ENCODE data around the gene TAS1R3.

TAS1R3 gene

GRCh38 chr1:1352786-1353388, 21.8 kb downstream of the TAS1R3 start:
- no peak for DNase-seq (ENCODE audit: low read depth in 3 of 3, low spot score in 1 of 3)

GRCh38 chr1:1353389-1354151, 22.5 kb downstream of the TAS1R3 start:
- DNase-seq (ENCODE audit: low read depth in 3 of 3, low spot score in 1 of 3), result no peak

DNA sequence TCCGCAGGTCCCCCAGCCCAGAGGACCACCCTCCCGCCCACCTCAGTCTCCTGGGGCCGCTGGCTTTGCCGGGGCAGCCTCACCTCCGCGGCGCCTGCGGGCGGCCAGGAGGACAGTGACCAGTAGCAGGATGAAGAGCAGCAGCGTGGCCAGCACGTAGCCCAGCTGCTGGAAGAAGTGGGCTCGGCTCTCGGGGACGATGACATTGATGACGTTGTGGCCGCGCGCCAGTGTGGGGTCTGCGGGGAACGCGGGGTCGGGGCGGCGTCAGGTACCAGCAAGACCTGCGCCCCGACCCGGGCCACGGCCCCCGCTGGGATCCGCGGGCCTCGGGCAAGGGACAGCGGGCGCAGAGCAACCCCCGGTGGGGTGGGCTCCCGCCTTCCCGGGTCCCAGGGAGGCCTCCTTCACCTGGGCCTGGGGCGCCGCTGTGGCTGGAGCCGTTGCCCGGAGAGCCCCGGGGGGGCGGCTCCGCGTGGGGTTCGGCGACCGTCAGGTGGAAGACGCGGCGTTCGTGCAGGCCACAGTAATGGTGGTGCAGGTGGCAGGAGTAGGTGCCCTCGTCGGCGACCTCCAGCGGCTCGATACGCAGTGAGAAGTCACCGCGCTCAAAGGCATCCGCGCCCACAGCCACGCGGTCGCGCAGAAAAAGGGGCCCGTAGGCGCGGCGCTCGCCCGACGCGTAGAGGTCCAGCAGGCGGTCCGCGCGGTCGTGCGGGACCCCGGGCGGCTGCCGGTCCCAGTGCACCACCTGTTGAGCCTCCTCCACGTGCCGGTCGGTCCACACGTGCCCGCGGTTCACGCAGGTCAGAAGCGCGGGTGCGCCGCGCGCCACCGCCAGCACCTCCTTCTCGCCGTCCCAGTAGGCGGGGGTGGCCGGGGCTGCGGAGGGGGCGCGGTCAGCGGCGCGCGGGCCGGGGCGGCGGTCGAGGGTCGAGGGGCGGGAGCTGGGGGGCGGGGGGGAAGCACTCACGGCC, 23.5 kb downstream of the TAS1R3 start:
- DNase-seq (ENCODE audit: low read depth in 3 of 3, low spot score in 1 of 3), result no peak

DNA sequence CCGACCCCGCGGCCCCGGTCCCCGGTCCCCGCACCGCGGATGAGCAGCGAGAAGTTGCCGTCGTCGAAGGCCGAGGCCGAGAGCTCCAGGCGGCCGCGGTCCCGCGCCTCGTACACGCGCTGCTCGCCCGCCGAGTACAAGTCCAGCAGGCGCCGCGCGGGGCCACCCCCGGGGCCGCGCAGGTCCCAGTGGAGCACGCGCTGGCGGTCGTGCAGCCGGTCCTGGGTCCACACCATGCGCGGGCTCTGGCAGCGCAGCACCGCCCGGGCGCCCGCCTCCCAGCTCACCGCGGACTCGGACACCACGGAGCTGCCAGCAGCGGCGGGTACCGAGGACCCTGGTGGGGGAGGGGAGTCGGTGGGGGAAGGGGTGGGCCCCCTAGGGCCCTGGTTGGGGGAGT, 24.3 kb downstream of the TAS1R3 start:
- DNase-seq (ENCODE audit: low read depth in 3 of 3, low spot score in 1 of 3), result no peak

- no peak for DNase-seq (ENCODE audit: low read depth in 3 of 3, low spot score in 1 of 3)
Measured at GRCh38 chr1:1356166-1356795, 25.2 kb downstream of the TAS1R3 start.

DNA sequence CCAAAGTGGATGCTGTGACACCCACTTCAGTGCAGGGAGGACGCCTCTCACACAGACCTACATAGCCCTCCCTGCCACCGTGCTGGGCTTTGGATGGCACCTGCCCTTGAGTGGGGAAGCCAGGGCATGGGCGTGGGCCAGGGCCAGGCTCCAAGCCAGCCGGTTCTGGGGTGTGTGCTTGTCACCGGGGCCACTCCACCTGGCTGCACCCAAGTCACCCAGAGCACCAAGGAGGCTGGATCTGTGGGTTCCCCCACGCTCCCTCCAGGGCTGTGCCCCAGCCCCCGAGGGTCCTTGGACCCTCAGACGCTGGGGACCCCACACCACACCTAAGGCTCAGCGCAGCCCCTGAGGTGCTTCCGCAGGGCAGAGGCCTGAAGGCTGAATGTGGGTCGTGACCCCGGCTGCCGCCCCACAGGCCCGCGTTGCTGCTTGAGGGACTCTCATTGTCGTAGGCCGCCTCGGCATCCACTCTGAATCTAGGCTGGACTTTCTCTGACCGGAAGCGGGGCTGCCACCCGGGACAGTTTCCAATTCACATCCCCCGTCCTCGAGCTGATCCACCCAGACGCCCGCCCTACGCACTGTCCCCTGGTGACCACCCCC, 25.8 kb downstream of the TAS1R3 start:
- no peak for DNase-seq (ENCODE audit: low read depth in 3 of 3, low spot score in 1 of 3)

- no peak for DNase-seq (ENCODE audit: low read depth in 3 of 3, low spot score in 1 of 3)
Measured at GRCh38 chr1:1357871-1358432, 26.9 kb downstream of the TAS1R3 start.

- no peak for DNase-seq (ENCODE audit: low read depth in 3 of 3, low spot score in 1 of 3)
Measured at GRCh38 chr1:1358433-1359271, 27.6 kb downstream of the TAS1R3 start, which contains the start of gene MXRA8. TSS of gene MXRA8 (minus strand) at chr1:1358555. CDS start at chr1:1358504, 51 bp downstream.

DNA sequence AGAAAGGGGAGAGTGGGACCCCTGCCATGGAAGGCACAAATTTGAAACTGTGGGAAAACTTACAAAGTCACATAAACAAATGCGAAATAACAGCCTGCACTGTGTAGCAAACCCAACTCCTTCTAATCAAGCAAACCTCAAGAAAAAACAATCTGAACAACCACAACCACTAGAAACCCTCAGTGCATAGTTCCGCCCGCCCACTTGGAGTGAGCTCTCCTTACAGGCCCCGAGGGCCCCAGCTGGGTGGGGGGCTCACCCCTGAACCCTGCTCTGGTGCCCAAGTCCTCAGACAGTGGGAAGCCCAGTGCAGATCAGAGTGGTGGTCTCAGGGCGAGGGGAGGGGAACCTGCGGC, 28.2 kb downstream of the TAS1R3 start:
- no peak for DNase-seq (ENCODE audit: low read depth in 3 of 3, low spot score in 1 of 3)

GRCh38 chr1:1359664-1360468, 28.8 kb downstream of the TAS1R3 start:
- no peak for DNase-seq (ENCODE audit: low read depth in 3 of 3, low spot score in 1 of 3)

DNA sequence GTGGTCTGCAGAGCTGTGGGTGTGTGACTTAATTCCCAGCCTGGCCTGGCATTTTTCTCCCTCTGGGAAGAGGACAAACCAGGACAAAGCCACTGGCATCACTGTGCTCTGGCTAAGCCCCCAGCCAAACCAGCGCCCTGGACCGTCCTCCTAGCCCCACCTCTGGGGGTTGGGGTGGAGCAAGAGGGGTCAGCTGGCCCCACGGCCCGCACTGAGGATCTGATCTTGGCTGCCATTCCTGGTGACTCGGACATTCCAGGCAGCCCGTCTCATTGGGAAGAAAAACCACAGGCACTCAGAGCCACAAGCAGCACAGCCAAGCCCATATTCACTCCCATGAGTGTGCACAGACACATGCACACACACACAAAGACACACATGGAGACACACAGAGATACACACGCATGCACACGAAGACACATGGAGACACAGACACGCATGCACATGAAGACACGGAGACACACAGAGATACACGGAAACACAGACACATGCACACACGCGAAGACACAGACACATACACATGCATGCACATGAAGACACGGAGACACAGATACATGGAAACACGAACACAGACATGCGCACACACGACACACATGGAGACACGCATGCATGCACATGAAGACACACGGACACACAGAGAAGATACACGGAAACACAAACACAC, 29.6 kb downstream of the TAS1R3 start:
- no peak for DNase-seq (ENCODE audit: low read depth in 3 of 3, low spot score in 1 of 3)

DNA sequence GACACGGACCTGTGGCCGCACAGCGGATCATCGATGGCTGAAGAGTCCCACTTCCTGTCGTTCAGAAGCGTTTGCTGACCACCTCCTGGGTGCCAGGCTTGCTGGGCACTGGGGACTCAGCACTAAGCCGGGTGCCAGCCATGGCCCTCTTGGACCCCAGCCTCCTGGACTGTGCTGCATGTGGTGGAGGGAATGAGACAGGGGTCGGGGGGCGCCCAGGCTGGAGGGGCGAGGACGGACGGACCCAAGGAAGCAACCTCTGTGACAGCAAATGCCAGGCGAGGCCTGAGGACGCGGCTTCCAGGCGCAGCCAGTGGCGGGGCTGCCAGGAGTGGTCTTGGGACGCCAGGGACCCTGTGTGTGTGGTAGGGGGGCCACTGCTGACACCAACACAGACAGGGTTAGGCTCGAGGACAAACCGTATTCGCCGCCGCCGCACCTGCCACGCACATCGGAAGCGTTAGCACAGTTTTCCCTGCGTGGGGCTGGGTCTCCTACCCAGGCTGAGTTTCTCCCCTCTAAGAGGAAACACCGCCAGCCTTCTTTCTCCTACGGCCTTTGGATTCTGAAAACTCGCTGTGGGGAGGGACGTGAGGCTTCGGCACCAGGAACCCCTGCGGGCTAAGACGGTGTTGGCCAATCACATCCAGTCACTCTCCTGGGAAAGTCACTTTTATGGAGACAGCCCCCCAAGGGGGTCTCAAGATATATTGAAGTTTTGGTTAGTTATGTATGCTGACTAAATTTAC, 30.3 kb downstream of the TAS1R3 start:
- no peak for DNase-seq (ENCODE audit: low read depth in 3 of 3, low spot score in 1 of 3)

DNA sequence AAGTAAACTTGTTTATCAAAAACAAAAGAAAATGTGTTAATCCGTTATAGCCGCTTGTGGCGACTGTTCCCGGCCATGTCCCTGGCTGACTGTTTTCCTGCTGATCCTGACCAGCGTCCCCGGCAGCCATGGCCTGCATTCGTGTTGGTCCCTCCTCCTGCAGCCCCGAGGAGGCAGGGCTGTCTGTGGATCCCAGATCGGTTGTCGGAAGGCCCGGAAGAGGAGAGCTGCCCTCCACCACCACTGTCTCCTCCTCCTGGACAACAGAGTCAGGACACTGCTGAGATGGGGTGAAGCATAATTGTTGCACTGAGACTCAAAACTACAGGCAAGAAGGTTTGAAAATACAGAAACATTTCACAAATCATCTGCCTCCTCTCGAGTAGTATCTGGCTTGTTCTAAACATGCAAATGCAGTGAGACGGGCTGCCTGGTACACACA, 30.9 kb downstream of the TAS1R3 start:
- no peak for DNase-seq (ENCODE audit: low read depth in 3 of 3, low spot score in 1 of 3)

- no peak for DNase-seq (ENCODE audit: low read depth in 3 of 3, low spot score in 1 of 3)
Measured at GRCh38 chr1:1364266-1364665, 33.2 kb downstream of the TAS1R3 start.

DNA sequence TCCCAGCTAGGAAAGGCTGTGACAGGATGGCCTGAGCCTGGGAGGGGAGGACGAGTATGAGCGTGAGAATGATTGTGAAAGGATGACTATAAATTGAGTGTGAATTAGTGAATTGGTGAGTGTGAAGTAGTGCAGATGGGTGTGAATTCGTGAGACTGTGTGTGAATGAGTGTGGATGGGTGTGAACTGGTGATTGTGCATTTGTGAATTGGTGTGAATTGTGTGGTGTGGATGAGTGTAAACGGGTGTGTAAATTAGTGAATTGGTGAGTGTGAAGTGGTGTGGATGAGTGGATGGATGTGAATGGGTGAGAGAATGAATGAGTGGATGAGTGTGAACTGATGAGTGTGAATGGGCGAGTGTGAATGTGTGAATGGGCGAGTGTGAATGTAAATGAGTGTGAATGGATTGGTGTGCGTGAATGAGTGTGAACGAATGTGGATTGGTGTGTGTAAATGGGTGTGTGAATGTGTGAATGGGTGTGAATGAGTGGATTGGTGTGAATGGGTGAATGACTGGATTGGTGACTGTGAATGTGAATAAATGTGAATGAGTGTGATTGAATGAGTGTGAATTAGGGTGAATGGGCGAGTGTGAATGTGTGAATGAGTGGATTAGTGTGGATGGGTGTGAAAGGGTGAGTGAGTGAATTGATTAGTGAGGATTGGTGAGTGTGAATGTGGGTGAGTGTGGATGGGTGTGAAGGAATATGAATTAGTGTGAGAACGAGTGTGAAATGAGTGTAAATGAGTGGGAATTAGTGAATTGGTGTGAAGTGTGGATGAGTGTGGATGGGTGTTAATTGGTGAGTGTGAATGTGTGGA, 35.0 kb downstream of the TAS1R3 start:
- DNase-seq (ENCODE audit: low read depth in 3 of 3, low spot score in 1 of 3), result no peak

- DNase-seq (ENCODE audit: low read depth in 3 of 3, low spot score in 1 of 3), result no peak
Measured at GRCh38 chr1:1366699-1367066, 35.6 kb downstream of the TAS1R3 start.

DNA sequence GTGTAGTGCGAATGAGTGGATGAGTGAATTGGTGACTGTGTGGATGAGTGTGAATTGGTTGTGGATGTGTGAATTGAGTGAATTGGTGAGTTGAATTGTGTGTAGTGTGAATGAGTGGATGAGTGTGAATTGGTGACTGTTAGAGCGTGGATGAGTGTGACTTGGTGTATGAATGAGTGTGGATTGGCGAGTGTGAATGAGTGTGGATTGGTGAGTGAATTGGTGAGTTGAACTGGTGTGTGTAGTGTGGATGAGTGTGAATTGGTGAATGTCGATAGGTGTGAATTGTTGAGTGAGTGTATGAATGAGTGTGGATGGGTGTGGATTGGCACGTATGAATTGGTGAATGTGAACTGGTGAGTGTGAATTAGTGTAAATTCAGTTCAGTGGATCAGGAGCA, 36.2 kb downstream of the TAS1R3 start:
- DNase-seq (ENCODE audit: low read depth in 3 of 3, low spot score in 1 of 3), result no peak
